GM19438 (cell line): ENCODE results near the gene APBA1.

Experiments used
- ATAC-seq: cut with Tn5 transposase; IDR thresholded peaks from one replicate; pipeline ENCODE4 v1.9.1; 2021; ENCODE audit warnings: low read depth; ENCODE audit not compliant: unreplicated experiment

The APBA1 gene

DNA sequence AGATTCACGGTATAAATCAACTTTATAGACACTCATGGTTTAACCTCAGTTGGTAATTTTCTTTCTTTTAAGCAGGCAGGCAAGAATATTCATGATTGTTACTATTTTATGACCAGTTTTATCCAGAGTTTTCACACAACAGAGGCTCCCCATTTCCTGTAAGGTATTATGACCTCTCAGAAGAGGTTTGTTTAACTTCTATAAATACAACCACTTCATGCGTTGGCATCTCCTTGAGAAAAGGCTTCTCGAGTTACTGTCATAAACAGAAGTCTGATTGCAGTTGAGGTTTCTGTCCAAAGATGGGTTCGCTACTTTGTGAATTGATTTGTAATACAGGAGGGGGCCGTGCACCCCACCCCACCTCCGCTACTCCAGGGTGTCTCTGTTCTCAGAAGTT is 291.9 kb downstream of the APBA1 start:
- ATAC-seq = no peak

DNA sequence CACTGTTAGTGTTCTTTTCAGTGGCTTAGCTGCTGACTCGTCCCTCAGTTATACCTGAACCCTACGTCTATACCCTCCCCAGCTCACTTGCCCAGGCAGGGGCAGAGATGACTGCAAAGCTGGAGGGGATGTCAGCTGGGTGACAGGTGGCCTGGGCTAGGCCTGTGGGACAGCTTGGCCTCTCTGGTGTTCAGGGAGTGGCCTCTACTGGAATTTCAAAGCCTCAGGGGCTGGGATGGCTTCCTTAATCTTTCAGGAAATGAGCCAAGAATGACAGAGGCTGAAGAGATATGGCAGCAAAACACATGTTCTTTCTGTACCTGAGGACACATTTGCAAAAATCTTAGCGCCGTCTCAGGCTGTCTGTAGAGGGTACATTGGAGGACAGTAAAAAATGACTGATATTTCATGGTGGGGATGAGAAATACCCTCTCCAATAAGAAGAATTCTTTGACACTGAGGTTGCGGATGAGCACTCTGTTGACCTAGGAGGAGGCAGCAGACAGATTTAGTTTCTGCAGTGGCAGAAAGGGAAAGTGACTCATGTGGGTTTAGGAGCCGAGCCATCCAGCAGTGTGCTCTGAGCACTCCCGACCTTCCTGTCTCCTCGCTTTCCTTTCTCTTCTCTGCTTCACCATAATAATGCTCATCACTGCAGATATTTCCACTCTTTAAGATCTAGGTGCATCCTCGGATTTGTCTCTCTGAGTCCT is 292.7 kb downstream of the APBA1 start:
- ATAC-seq = no peak

DNA sequence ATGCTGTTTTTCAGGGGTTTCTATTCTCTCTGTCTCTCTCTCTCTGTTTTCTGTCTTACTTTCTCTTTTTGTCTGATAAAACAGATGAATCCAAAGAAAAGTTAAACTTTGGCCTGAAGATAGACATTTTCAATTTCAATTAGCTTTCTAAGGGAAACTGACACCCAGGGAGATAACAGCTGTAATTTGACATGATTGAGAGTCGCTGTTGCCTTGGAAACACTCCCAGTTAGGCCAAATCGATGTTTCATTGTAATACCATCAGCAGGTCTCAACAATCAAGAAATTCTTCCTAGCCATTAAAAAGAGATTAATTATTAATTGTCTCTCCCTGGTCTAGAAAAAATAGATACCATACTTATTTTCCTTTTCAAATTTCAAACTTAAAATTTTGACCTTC is 294.2 kb downstream of the APBA1 start:
- ATAC-seq = no peak
